IMR-90 (cell line): ENCODE data around the gene SPAG9. TPM values are rescaled to one million over a fixed set of nuclear protein-coding genes. Genes with fewer than 3 reads are reported as not detected.
A peak's percentile ranks its signal among the peaks of the same experiment; 100 is the strongest.

Source experiments
- ATAC-seq: fragments of 200-7000 bp; cut with Tn5 transposase; 2 replicates; pipeline ENCODE4 v1.9.1; 2020; ENCODE audit warnings: low read depth, mild to moderate bottlenecking, moderate library complexity
- BruUV-seq: library from RNA; stranded (reverse); fragments of 400-500 nt; replicated peaks from 2 replicates; lab custom pipeline; 2021; lab: Mats Ljungman, UMichigan
- CTCF ChIA-PET: fragments of 300-600 bp; formaldehyde crosslinking; extraction: SDS; loops from one replicate; lab custom pipeline; 2021; ENCODE audit warnings: antibody characterized with exemption; lab: Yijun Ruan, JAX
- POLR2A ChIA-PET: fragments of 300-600 bp; sonication (Branson Sonifier 250); formaldehyde crosslinking; loops from one replicate; lab custom pipeline; 2022; ENCODE audit warnings: antibody characterized with exemption; ENCODE audit not compliant: unreplicated experiment; lab: Charles Lee
- DNase-seq: peaks from one replicate; pipeline ENCODE4 v3.0.0; 2013
- H2AFZ ChIP-seq: replicated peaks from 2 replicates; pipeline ENCODE3; 2013; ENCODE audit warnings: low read length, mild to moderate bottlenecking; ENCODE audit not compliant: poor library complexity
- H2AK5ac ChIP-seq: 2 replicates; pipeline ENCODE4 v1.6.1; 2013; ENCODE audit warnings: low read depth, low read length, inconsistent platforms
- H2AK9ac ChIP-seq: replicated peaks from 2 replicates; pipeline ENCODE3; 2013; ENCODE audit warnings: mild to moderate bottlenecking, low read depth, low read length, moderate library complexity; ENCODE audit not compliant: poor library complexity
- H2BK120ac ChIP-seq: 2 replicates; pipeline ENCODE4 v1.6.1; 2013; ENCODE audit warnings: low read depth, low read length, inconsistent platforms
- H2BK15ac ChIP-seq: 3 replicates; pipeline ENCODE4 v1.6.1; 2013; ENCODE audit warnings: low read depth, low read length, inconsistent platforms
- H2BK20ac ChIP-seq: 2 replicates; pipeline ENCODE4 v1.6.1; 2013; ENCODE audit warnings: low read depth, mild to moderate bottlenecking, inconsistent platforms, low read length, moderate library complexity
- H2BK5ac ChIP-seq: 2 replicates; pipeline ENCODE4 v1.6.1; 2013; ENCODE audit warnings: mild to moderate bottlenecking, low read depth, low read length, inconsistent platforms; ENCODE audit not compliant: poor library complexity, severe bottlenecking
- H3K14ac ChIP-seq: replicated peaks from 2 replicates; pipeline ENCODE4 v1.6.1; 2013; ENCODE audit warnings: low read depth, low read length, inconsistent platforms
- H3K18ac ChIP-seq: 2 replicates; pipeline ENCODE4 v1.6.1; 2013; ENCODE audit warnings: low read depth, low read length, control low read depth
- H3K23ac ChIP-seq: 2 replicates; pipeline ENCODE4 v1.6.1; 2013; ENCODE audit warnings: low read depth, low read length, inconsistent platforms
- H3K27ac ChIP-seq: 2 replicates; pipeline ENCODE4 v1.5.1; 2013; ENCODE audit warnings: mild to moderate bottlenecking, control low read depth, low read length; ENCODE audit not compliant: insufficient read depth
- H3K27me3 ChIP-seq: 2 replicates; pipeline ENCODE4 v1.6.1; 2013; ENCODE audit warnings: low read length; ENCODE audit not compliant: control insufficient read depth, insufficient read depth
- H3K36me3 ChIP-seq: 2 replicates; pipeline ENCODE4 v1.6.1; 2013; ENCODE audit warnings: low read length, mixed read lengths; ENCODE audit not compliant: control insufficient read depth, insufficient read depth
- H3K4ac ChIP-seq: 2 replicates; pipeline ENCODE4 v1.6.1; 2013; ENCODE audit warnings: low read depth, low read length, inconsistent platforms
- H3K4me1 ChIP-seq: 2 replicates; pipeline ENCODE4 v1.6.1; 2013; ENCODE audit warnings: low read length, mixed read lengths; ENCODE audit not compliant: control insufficient read depth, insufficient read depth
- H3K4me2 ChIP-seq: 2 replicates; pipeline ENCODE4 v1.6.1; 2013; ENCODE audit warnings: low read depth, mild to moderate bottlenecking, control low read depth, low read length, moderate library complexity
- H3K4me3 ChIP-seq: 2 replicates; pipeline ENCODE4 v1.5.1; 2013; ENCODE audit warnings: low read depth, mild to moderate bottlenecking, control low read depth, low read length, moderate library complexity; ENCODE audit not compliant: insufficient read depth
- H3K56ac ChIP-seq: 2 replicates; pipeline ENCODE4 v1.6.1; 2013; ENCODE audit warnings: low read length, inconsistent platforms; ENCODE audit not compliant: insufficient read depth; ENCODE audit errors: extremely low read depth
- H3K79me1 ChIP-seq, 2 experiments: 2 replicates each; pipeline ENCODE4 v1.6.1; 2013; ENCODE audit warnings: low read length in 2 of 2, inconsistent platforms in 1 of 2, low read depth in 1 of 2
- H3K9ac ChIP-seq: 2 replicates; pipeline ENCODE4 v1.6.1; 2013; ENCODE audit warnings: low read depth, low read length, control low read depth
- H3K9me1 ChIP-seq: 2 replicates; pipeline ENCODE4 v1.6.1; 2013; ENCODE audit warnings: low read length, inconsistent platforms; ENCODE audit not compliant: insufficient read depth
- H3K9me3 ChIP-seq: 2 replicates; pipeline ENCODE4 v1.6.1; 2013; ENCODE audit warnings: low read length; ENCODE audit not compliant: control insufficient read depth, insufficient read depth
- H4K20me1 ChIP-seq: 2 replicates; pipeline ENCODE4 v1.6.1; 2013; ENCODE audit warnings: low read length, inconsistent platforms; ENCODE audit not compliant: insufficient read depth
- H4K5ac ChIP-seq: 2 replicates; pipeline ENCODE4 v1.6.1; 2013; ENCODE audit warnings: mild to moderate bottlenecking, low read depth, low read length, control low read depth
- H4K8ac ChIP-seq, 2 experiments: 2 replicates each; pipeline ENCODE4 v1.6.1; 2013; ENCODE audit warnings: low read depth in 2 of 2, low read length in 2 of 2, control low read depth in 1 of 2, inconsistent platforms in 1 of 2
- H4K91ac ChIP-seq: 2 replicates; pipeline ENCODE4 v1.6.1; 2013; ENCODE audit warnings: low read depth, low read length, inconsistent platforms; ENCODE audit not compliant: insufficient read depth
- BHLHE40 ChIP-seq: fragments of 150-350 bp; IDR thresholded peaks from 2 replicates; pipeline ENCODE4 v1.6.1; 2016; ENCODE audit warnings: mild to moderate bottlenecking, low read depth, low read length
- CEBPB ChIP-seq: IDR thresholded peaks from 2 replicates; pipeline ENCODE4 v1.6.1; 2012; ENCODE audit warnings: low read depth, low read length, improper control_type of control experiment
- CHD1 ChIP-seq: IDR thresholded peaks from 2 replicates; pipeline ENCODE4 v1.6.1; 2012; ENCODE audit warnings: low read depth, low read length, improper control_type of control experiment
- FOS ChIP-seq: fragments of 150-350 bp; IDR thresholded peaks from 2 replicates; pipeline ENCODE4 v1.6.1; 2016; ENCODE audit warnings: low read depth, low read length
- MAFK ChIP-seq: IDR thresholded peaks from 2 replicates; pipeline ENCODE4 v1.6.1; 2012; ENCODE audit warnings: low read depth, low read length, improper control_type of control experiment
- MAZ ChIP-seq: IDR thresholded peaks from 2 replicates; pipeline ENCODE4 v1.6.1; 2012; ENCODE audit warnings: low read depth, mild to moderate bottlenecking, low read length, improper control_type of control experiment, moderate library complexity, borderline replicate concordance
- MXI1 ChIP-seq: IDR thresholded peaks from 2 replicates; pipeline ENCODE4 v1.6.1; 2012; ENCODE audit warnings: low read depth, mild to moderate bottlenecking, low read length, moderate library complexity, borderline replicate concordance
- POLR2A ChIP-seq: IDR thresholded peaks from 2 replicates; pipeline ENCODE4 v1.6.1; 2012; ENCODE audit warnings: mild to moderate bottlenecking, low read depth, low read length
- RAD21 ChIP-seq: IDR thresholded peaks from 2 replicates; pipeline ENCODE4 v1.6.1; 2012; ENCODE audit warnings: low read length, improper control_type of control experiment
- RCOR1 ChIP-seq: IDR thresholded peaks from 2 replicates; pipeline ENCODE4 v1.6.1; 2012; ENCODE audit warnings: mild to moderate bottlenecking, low read length, improper control_type of control experiment; ENCODE audit not compliant: insufficient replicate concordance
- RFX5 ChIP-seq: IDR thresholded peaks from 2 replicates; pipeline ENCODE4 v1.8.0; 2012; ENCODE audit warnings: low read depth, mild to moderate bottlenecking, low read length, moderate library complexity
- SMC3 ChIP-seq: fragments of 150-350 bp; IDR thresholded peaks from 2 replicates; pipeline ENCODE4 v1.6.1; 2016; ENCODE audit warnings: low read depth, mild to moderate bottlenecking, antibody characterized with exemption, low read length, moderate library complexity
- WGBS, 2 experiments: methylation state at CpG; one replicate each; pipeline versions ENCODE4 v1.1.5 to v1.1.7; 2013; ENCODE audit warnings: missing lambda C conversion rate in 2 of 2; ENCODE audit not compliant: insufficient read length in 1 of 2; ENCODE audit errors: extremely low coverage in 2 of 2; 5-methylcytosine and 5-hydroxymethylcytosine counted together
- dilution Hi-C: fragments of 300-500 bp; cut with HindIII; formaldehyde crosslinking; loops from one replicate; pipeline ENCODE4 v1.14.3; 2018; ENCODE audit warnings: low sequenced_read_pairs; ENCODE audit not compliant: unreplicated experiment
- in situ Hi-C: fragments of 300-500 bp; cut with MboI; formaldehyde crosslinking; loops from 3 replicates; pipeline ENCODE4 v1.14.3; 2019; ENCODE audit warnings: low sequenced_read_pairs, inconsistent platforms, mixed read lengths
- intact Hi-C: fragments of 100-400 bp; cut with micrococcal nuclease; formaldehyde crosslinking; loops from 2 replicates; pipeline ENCODE4 v1.10.0; 2022
- polyA plus RNA-seq, 3 experiments: library from polyadenylated mRNA; depleted of rRNA; stranded (reverse); fragments of >200 nt; gene quantifications; 2 replicates each; pipeline ENCODE4 v1.2.3, GENCODE V29; 2012; ENCODE audit warnings: low replicate concordance in 1 of 3
- total RNA-seq: library from RNA; depleted of rRNA; stranded (reverse); fragments of >200 nt; gene quantifications from 2 replicates; pipeline ENCODE4 v1.2.3, GENCODE V29; 2012
- TF ChIP-seq, protein P1 (sequence below): fragments of 150-350 bp; IDR thresholded peaks from 2 replicates; pipeline ENCODE4 v1.6.1; 2017; ENCODE audit warnings: mild to moderate bottlenecking, antibody characterized with exemption, low read length, low read depth
- TF ChIP-seq, protein P2 (sequence below): conservative IDR thresholded peaks from 2 replicates; pipeline ENCODE4 v1.5.1; 2012; ENCODE audit warnings: mild to moderate bottlenecking, low read depth, low read length, improper control_type of control experiment

The SPAG9 gene
- total and polyA plus RNA-seq, 2 of the 4 experiments (the other 2 are of a cell fraction), result 26.7 to 75.5 TPM

DNA sequence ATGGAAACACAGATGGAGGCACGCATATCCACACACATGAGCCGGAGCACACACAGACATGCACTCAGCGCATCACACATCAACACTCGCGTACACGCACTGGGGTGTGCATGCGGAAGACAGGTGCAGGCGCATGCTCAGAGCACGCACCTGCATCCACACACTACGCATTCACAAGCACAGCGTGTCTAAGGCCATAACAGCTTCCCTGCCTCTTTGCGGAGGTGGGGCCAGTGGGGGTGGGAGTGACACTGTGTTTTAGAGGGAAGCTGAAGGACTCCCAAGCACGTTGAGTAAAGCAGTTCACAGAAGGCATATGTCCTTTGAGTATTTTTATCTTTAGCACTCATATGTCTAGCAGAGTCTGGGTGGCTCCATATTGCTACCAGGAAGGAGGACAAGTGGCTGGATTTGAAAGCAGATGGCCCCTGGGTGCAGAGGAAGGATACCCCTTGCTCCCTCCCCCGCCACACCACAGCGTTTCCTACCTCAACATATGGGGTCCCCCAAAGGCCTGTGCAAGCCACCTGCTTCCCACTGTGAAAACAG, 185.9 kb downstream of the SPAG9 start:
- peaks cover 12% of the 10 kb centered on the region for H3K9me1 ChIP-seq
- H2AK9ac ChIP-seq, result no peak overlapping the region
- H3K9ac ChIP-seq, result no peak overlapping the region
- H3K18ac ChIP-seq, result no peak overlapping the region
- H3K27me3 ChIP-seq, result no peaks in the 10 kb centered on the region
- peak overlapping the region; percentile 55; the same call in 1 of the 2 replicates for H2BK20ac ChIP-seq
- BruUV-seq, result no TSS peak
- ChIA-PET CTCF (interaction anchor here (1.4 kb wide), 1 partner anchor 83 kb away, joined by 3 read pairs; no protein-coding TSS in a partner anchor), POLR2A (no interaction called here)
- dilution Hi-C loops, result no loop called here
- H3K4me1 ChIP-seq, result peaks cover 7% of the 10 kb centered on the region
- ATAC-seq (no peak), DNase-seq (no peak)
- in situ Hi-C loops, result no loop called here
- H4K5ac ChIP-seq, result no peak overlapping the region
- H3K4me3 ChIP-seq, result no peak overlapping the region
- H3K27ac ChIP-seq, result no peak overlapping the region
- peak overlapping the region; percentile 71; the same call in 1 of the 2 replicates for H2AK5ac ChIP-seq
- H4K8ac ChIP-seq, result no peak overlapping the region
- TF ChIP-seq, protein P1, sequence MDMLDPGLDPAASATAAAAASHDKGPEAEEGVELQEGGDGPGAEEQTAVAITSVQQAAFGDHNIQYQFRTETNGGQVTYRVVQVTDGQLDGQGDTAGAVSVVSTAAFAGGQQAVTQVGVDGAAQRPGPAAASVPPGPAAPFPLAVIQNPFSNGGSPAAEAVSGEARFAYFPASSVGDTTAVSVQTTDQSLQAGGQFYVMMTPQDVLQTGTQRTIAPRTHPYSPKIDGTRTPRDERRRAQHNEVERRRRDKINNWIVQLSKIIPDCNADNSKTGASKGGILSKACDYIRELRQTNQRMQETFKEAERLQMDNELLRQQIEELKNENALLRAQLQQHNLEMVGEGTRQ, result no peak
- TF ChIP-seq, protein P2, sequence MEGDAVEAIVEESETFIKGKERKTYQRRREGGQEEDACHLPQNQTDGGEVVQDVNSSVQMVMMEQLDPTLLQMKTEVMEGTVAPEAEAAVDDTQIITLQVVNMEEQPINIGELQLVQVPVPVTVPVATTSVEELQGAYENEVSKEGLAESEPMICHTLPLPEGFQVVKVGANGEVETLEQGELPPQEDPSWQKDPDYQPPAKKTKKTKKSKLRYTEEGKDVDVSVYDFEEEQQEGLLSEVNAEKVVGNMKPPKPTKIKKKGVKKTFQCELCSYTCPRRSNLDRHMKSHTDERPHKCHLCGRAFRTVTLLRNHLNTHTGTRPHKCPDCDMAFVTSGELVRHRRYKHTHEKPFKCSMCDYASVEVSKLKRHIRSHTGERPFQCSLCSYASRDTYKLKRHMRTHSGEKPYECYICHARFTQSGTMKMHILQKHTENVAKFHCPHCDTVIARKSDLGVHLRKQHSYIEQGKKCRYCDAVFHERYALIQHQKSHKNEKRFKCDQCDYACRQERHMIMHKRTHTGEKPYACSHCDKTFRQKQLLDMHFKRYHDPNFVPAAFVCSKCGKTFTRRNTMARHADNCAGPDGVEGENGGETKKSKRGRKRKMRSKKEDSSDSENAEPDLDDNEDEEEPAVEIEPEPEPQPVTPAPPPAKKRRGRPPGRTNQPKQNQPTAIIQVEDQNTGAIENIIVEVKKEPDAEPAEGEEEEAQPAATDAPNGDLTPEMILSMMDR, result no peak
- TF ChIP-seq RCOR1 (no peak), FOS (no peak), RFX5 (no peak), MAZ (no peak), MXI1 (no peak), CEBPB (no peak), RAD21 (no peak), SMC3 (no peak), POLR2A (no peak), BHLHE40 (no peak), MAFK (no peak), CHD1 (no peak)
- no peak overlapping the region for H2BK5ac ChIP-seq
- no peak overlapping the region for H2BK120ac ChIP-seq
- no peak overlapping the region for H3K14ac ChIP-seq
- intact Hi-C loops, result no loop called here
- no peaks in the 10 kb centered on the region for H3K79me1 ChIP-seq
- peak overlapping the region; percentile 72 for H2AFZ ChIP-seq
- no peak overlapping the region for H3K56ac ChIP-seq
- WGBS, 2 experiments, result 90% methylated on average over 8 of the region's 15 CpGs; no CpG with 5 or more reads in 1 of the 2 experiments
- H3K23ac ChIP-seq, result no peak overlapping the region
- no peak overlapping the region for H3K4me2 ChIP-seq
- H4K91ac ChIP-seq, result no peak overlapping the region
- no peaks in the 10 kb centered on the region for H4K20me1 ChIP-seq
- H3K36me3 ChIP-seq, result no peaks in the 10 kb centered on the region
- H3K4ac ChIP-seq, result no peak overlapping the region
- no peaks in the 10 kb centered on the region for H3K9me3 ChIP-seq
- no peak overlapping the region for H2BK15ac ChIP-seq
